ENCODE results near the gene KLHL22.

- TF ChIP-seq CTCF (IDR thresholded peaks at IDR 0.05; ENCODE audit: low read length) (no peak), EZH2phosphoT487 (IDR thresholded peaks at IDR 0.05; ENCODE audit: low read length) (no peak)
Observed at GRCh38 chr22:20412474-20413216, 83.0 kb downstream of the KLHL22 start.
